Measurements from ENCODE around the gene MCOLN3. TPM values are rescaled to one million over a fixed set of nuclear protein-coding genes. Genes with fewer than 3 reads are reported as not detected.

MCOLN3 gene
- total RNA-seq, result 1.3 and 4.0 TPM in 2 replicates

GRCh38 chr1:85048296-85049064 is at the start of gene MCOLN3:
Gene MCOLN3, minus strand, starts transcription at chr1:85048500. Its CDS starts 3,140 bp downstream, at chr1:85045360.
- DNase-seq (ENCODE audit: low read depth), result peak; percentile 8

DNA sequence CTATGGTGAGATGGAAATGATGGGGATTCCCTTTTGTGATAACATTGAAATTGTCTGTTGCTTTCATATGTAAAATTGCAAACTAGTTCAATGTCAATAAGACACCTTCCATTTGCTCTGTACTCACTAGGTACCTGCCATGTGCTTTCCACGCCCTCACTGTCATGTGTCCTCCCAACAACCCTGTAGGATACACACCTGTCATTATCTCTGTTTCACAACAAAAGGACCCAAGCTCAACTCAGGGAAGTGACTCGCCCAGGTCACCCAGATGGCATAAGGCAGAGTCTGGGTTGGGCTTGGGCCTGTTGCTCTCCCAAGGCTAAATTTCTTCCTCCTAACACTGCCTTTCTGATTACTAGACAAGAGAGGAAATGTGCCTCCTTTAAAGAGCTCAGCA is 45.3 kb upstream of the MCOLN3 start:
- DNase-seq (ENCODE audit: low read depth), result no peak

- DNase-seq (ENCODE audit: low read depth), result peak; percentile 42
Observed at GRCh38 chr1:85091671-85092280, 43.5 kb upstream of the MCOLN3 start.

DNA sequence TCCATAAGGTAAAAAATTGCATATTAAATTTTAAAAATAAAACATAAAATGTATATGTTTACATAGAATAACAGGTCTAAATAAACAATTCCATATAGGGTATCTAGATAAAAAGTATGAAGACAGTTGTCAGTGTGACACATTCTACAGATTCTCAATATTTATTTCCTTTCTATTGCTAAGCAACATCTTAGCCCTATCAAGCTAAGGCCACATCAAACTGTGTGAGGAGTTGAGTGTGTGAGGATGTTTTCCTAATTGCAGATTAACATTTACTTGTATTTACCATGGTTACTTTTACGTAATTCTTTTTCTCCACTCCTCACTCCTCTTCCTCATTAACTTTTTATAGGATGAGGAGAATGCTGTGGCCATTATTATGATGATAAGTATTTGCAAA is 41.9 kb upstream of the MCOLN3 start:
- DNase-seq (ENCODE audit: low read depth), result no peak

GRCh38 chr1:85089203-85089602 is 40.9 kb upstream of the MCOLN3 start:
- no peak for DNase-seq (ENCODE audit: low read depth)

- DNase-seq (ENCODE audit: low read depth), result no peak
Observed at GRCh38 chr1:85088408-85088784, 40.1 kb upstream of the MCOLN3 start.

- peak; percentile 20 for DNase-seq (ENCODE audit: low read depth)
Observed at GRCh38 chr1:85087659-85088407, 39.5 kb upstream of the MCOLN3 start.

DNA sequence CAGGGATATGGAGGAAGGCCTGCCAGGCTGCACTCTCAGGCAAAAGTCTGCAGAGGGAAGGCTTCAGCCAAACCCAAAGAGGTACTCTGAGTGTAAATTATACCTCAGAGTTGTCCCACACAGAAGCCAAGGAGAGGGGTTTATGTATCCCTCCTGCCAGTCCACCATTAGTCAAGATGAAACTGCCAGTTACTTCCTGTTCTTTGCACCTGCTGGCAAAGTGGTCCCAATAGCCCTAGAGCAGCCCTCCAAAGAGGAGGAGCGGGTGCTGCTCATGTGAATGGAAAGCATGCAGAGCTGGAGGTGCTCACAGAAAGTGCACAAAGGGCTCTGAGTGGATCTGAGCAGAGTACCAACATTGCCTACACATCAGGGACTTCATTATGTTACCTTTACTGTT is 37.1 kb upstream of the MCOLN3 start:
- no peak for DNase-seq (ENCODE audit: low read depth)

DNA sequence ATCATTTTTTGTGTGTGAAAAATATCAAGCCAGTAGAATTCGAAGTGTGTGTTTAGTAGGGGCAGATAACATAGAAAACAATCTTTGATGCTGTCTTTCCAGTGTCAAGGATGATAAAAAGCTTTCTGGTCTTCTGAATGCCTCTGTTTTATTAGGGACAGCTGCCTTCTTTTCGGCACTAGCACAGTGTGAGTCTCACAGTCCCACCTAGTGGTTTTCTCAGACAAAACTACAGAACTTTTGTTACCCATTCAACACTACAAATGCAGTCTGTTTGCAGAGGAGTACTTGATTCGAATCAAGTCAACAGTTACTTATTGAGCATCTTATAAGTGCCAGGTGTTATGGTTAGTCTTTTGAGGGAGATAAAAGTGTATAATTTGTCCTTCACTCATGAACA is 30.6 kb upstream of the MCOLN3 start:
- DNase-seq (ENCODE audit: low read depth), result peak; percentile 25

- no peak for DNase-seq (ENCODE audit: low read depth)
Observed at GRCh38 chr1:85074365-85074964, 26.2 kb upstream of the MCOLN3 start.

DNA sequence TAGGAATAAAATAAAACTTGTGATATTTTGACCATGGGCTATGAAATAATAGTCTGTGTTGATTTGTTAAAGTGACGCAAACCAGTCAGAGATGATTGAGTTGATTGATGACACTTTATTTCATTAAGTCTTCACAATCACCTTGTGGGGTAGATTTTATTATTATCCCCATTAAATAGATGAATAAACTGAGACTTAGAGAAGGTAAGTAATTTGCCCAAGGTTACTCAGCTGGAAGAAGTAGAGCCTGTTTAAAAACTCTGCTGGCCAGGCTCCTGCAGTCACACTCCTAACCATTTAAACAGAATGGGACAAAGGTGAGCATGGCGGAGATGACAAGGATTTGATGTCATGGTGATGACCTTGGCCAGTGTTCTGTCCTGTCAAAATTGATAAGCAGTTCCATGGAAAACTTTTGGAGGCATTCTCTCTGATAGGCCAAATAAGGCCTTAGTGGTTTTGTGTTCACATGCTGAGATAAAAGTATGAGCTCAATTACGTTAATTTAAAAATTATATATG is 22.7 kb upstream of the MCOLN3 start:
- DNase-seq (ENCODE audit: low read depth), result no peak

DNA sequence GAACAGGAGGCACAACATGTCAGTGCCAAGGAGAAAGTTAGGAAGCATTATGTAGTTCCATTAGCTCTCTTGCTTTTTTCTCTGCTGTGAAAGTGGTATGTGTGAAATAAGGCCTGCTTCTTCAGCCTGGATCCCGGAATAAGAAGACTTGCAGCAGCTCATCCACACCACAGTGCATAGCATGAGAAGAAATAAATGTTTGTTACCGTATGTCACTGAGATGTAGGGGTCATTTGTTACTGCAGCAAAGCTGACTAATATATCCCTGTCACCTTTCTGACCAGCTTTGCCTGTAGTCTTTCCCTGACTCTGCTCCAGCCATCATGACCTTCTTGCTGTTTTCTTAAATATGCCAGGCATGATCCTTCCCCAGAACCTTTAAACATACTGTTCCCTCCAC is 20.5 kb upstream of the MCOLN3 start:
- DNase-seq (ENCODE audit: low read depth), result no peak

GRCh38 chr1:85065550-85065949 is 17.2 kb upstream of the MCOLN3 start:
- DNase-seq (ENCODE audit: low read depth), result no peak

DNA sequence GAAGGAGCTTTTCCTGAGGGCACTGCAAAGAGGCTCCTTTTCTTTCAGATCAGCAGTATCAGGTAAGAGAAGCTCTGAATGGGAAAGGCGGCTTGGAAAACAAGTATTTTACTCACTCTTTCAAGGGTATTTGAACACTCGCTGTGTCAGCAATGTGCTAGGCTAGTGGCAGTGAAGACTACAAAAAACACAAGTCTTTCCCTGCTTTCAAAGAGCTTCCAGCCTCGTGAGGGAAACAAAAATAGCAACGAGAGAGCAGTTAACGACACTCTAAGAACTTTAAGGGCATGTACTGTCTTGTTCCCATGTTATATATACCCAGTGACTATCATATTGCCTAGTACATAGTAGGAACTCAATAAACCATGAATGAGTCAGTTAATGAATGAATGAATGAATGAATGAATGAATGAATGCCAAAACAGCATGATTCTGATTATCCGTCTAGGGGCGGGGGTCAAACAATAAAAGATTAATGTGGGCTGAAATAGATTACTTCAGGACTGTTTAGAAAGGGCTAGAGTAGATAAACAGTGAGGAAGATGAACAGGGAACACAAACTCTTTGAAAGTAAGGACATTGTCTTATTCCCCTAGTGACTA is 14.2 kb upstream of the MCOLN3 start:
- DNase-seq (ENCODE audit: low read depth), result no peak

DNA sequence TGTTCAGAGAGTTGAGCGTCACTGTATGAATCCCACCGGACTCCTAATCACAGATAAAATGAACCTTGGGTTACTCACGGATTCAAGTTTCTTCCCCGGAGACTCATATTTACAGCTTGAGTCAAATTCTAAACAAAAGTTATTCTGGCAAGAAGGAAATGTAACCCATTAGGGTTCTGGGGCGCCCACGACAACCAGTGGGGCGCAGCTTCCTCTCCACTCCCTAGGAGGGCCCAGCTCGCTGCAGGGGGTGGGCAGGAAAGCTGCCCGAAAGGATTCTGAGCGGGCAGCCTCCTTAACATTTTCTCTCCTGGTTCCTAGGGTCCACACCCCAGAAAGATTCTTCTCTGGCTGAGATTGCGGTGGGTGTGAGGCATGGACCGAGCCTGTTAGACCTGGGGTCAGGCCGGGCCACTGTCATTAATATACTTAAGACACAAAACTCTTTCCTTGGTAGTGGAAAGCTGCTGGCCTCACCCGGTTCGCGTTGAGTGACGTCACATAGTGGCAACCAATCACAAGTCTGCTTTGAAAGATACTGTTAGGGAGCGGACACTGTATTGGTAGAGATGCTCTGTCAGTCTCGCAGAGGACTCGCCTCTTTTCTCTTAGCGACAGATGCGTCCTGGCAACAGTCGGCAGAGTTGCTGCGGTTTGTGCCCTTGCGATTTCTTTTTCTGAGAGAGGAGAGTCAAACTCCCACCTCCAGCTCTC is 13.6 kb upstream of the MCOLN3 start:
- peak; percentile 97 for DNase-seq (ENCODE audit: low read depth)

GRCh38 chr1:85060038-85060437 is 11.7 kb upstream of the MCOLN3 start:
- DNase-seq (ENCODE audit: low read depth), result no peak

GRCh38 chr1:85059563-85059962 is 11.3 kb upstream of the MCOLN3 start:
- no peak for DNase-seq (ENCODE audit: low read depth)

GRCh38 chr1:85058786-85059185 is 10.5 kb upstream of the MCOLN3 start:
- no peak for DNase-seq (ENCODE audit: low read depth)

DNA sequence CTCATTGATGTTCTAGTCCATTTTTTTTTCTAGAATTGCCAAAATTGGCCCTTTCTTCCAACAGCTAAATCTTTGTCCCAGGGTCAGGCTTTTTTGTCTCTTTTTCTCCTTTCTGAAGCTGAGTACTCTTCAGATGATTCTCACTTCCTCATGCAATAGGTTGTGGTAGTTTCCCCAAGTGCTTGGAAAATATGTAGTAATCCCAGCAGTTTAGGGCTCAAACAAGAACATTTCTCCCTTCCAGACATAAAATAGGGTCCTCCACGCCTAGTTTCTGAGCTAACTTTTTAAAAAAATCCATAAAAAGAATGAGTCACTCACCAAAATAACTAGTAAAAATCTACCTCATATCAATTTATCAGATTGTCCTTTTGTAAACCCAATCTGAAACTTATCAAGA is 10.0 kb upstream of the MCOLN3 start:
- DNase-seq (ENCODE audit: low read depth), result no peak

DNA sequence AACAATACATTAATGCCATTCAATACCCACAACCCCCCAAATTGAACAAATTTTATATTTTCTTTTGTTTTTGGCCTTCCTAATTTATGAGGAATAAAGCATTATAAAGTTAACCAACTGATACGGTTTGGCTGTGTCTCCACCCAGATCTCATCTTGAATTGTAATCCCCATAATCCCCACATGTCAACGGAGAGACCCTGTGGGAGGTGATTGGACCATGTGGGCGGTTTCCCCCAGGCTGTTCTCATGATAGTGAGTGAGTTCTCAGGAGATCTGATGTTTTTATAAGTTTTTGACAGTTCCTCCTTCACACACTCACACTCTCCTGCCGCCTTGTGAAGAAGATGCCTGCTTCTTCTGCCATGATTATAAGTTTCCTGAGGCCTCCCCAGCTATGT is 6.4 kb upstream of the MCOLN3 start:
- DNase-seq (ENCODE audit: low read depth), result no peak

DNA sequence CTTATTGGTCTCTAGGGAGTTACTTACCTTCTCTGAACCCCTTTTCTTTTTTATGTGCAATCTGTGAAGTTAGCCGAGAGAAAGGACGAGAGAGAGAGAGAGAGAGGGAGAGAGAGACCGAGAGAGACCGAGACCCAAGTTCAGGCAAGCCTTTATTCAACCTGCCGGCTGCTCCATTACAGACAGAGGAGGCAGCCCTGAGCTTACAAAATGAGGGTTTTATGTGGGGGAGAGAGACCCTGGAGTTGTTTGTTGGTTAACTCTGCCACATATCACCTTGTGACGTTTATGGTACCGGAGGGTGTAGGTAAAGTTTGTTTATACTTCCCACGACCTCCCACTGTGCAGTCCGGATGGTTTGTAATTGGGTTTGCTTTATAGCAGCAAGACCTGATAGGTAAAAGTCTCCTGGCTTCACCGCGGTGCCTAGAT is 1.5 kb upstream of the MCOLN3 start:
- DNase-seq (ENCODE audit: low read depth), result no peak
